SK-N-SH (cell line): ENCODE data around the gene ZNF628. TPM values are rescaled to one million over a fixed set of nuclear protein-coding genes. Genes with fewer than 3 reads are reported as not detected.

Source experiments
- CTCF ChIA-PET: fragments of 300-600, 350-600 bp; formaldehyde crosslinking; extraction: SDS; loops from one replicate; lab custom pipeline; 2021; lab: Yijun Ruan, JAX
- POLR2A ChIA-PET: fragments of 350-600 bp; sonication (Branson Sonifier 250); formaldehyde crosslinking; extraction: SDS; loops from one replicate; lab custom pipeline; 2020; ENCODE audit warnings: antibody characterized with exemption, inconsistent platforms; lab: Yijun Ruan, JAX
- DNase-seq: peaks from one replicate; pipeline ENCODE4 v3.0.0; 2012
- H2AFZ ChIP-seq: fragments of 200-600 bp; sonication (generic); 2 replicates; pipeline ENCODE4 v1.8.1; 2016; ENCODE audit warnings: antibody characterized with exemption, mild to moderate bottlenecking, low read depth
- H3F3A ChIP-seq: fragments of 200-600 bp; sonication (generic); replicated peaks from 2 replicates; pipeline ENCODE3; 2016; ENCODE audit warnings: antibody characterized with exemption, mild to moderate bottlenecking; ENCODE audit not compliant: insufficient read depth
- H3K27ac ChIP-seq, 2 experiments: fragments of 200-500 bp in 1 of 2; fragments of 200-600 bp in 1 of 2; sonication (Bioruptor generic) in 1 of 2; sonication (generic), shearing (Covaris generic) in 1 of 2; 2 replicates each; pipeline versions ENCODE4 v1.5.1 to v1.6.1; 2014 to 2016; ENCODE audit warnings: low read depth in 2 of 2, inconsistent platforms in 1 of 2, low read length in 1 of 2, mild to moderate bottlenecking in 1 of 2, mixed read lengths in 1 of 2
- H3K27me3 ChIP-seq: fragments of 200-600 bp; sonication (generic), shearing (Covaris generic); 2 replicates; pipeline ENCODE4 v1.6.1; 2016; ENCODE audit warnings: mixed run types; ENCODE audit not compliant: insufficient read depth
- H3K36me3 ChIP-seq, 2 experiments: fragments of 200-500 bp in 1 of 2; fragments of 200-600 bp in 1 of 2; sonication (Bioruptor generic) in 1 of 2; sonication (generic) in 1 of 2; replicated peaks in 1 of 2; 2 replicates each; pipeline versions ENCODE3 to v1.5.1; 2014 to 2016; ENCODE audit warnings: low read length in 1 of 2, mild to moderate bottlenecking in 1 of 2; ENCODE audit not compliant: insufficient read depth in 2 of 2, control insufficient read depth in 1 of 2
- H3K4me1 ChIP-seq, 2 experiments: fragments of 200-500 bp in 1 of 2; fragments of 200-600 bp in 1 of 2; sonication (Bioruptor generic) in 1 of 2; sonication (generic), shearing (Covaris generic) in 1 of 2; 2 replicates each; pipeline versions ENCODE4 v1.5.1 to v1.6.1; 2014 to 2016; ENCODE audit warnings: low read depth in 1 of 2, low read length in 1 of 2, mixed run types in 1 of 2; ENCODE audit not compliant: insufficient read depth in 2 of 2, control insufficient read depth in 1 of 2
- H3K4me2 ChIP-seq: fragments of 200-600 bp; sonication (generic), shearing (Covaris generic); 2 replicates; pipeline ENCODE4 v1.6.1; 2017; ENCODE audit warnings: mixed run types
- H3K4me3 ChIP-seq, 2 experiments: fragments of 200-500 bp in 1 of 2; fragments of 200-600 bp in 1 of 2; sonication (Bioruptor generic) in 1 of 2; sonication (generic), shearing (Covaris generic) in 1 of 2; 2 replicates each; pipeline versions ENCODE4 v1.5.1 to v1.8.1; 2014 to 2016; ENCODE audit warnings: low read depth in 2 of 2, inconsistent platforms in 1 of 2, low read length in 1 of 2, mild to moderate bottlenecking in 1 of 2, mixed read lengths in 1 of 2, moderate library complexity in 1 of 2
- H3K79me2 ChIP-seq: fragments of 200-600 bp; sonication (generic); 2 replicates; pipeline ENCODE4 v1.8.1; 2017; ENCODE audit warnings: mild to moderate bottlenecking; ENCODE audit not compliant: insufficient read depth
- H3K9ac ChIP-seq: fragments of 200-600 bp; sonication (generic); 2 replicates; pipeline ENCODE4 v1.6.1; 2017; ENCODE audit warnings: mixed run types
- H3K9me2 ChIP-seq: fragments of 200-600 bp; sonication (generic); 2 replicates; pipeline ENCODE4 v1.6.1; 2017; ENCODE audit warnings: mixed run types
- H3K9me3 ChIP-seq: fragments of 200-600 bp; sonication (generic); 2 replicates; pipeline ENCODE4 v1.6.1; 2017; ENCODE audit warnings: mixed run types, mild to moderate bottlenecking, moderate library complexity
- H4K20me1 ChIP-seq: fragments of 200-600 bp; sonication (generic); 2 replicates; pipeline ENCODE4 v1.6.1; 2017; ENCODE audit warnings: mild to moderate bottlenecking, mixed run types; ENCODE audit not compliant: insufficient read depth
- CHD2 ChIP-seq: fragments of 150-350 bp; IDR thresholded peaks from 2 replicates; pipeline ENCODE4 v1.6.1; 2018; ENCODE audit warnings: low read length; ENCODE audit not compliant: partially characterized antibody
- CTCF ChIP-seq: fragments of 200-600 bp; sonication (generic); IDR thresholded peaks from 2 replicates; pipeline ENCODE4 v1.6.1; 2017; ENCODE audit warnings: antibody characterized with exemption, mild to moderate bottlenecking, moderate library complexity
- ELF1 ChIP-seq: IDR thresholded peaks from 2 replicates; pipeline ENCODE4 v1.4.0; 2012
- EP300 ChIP-seq, 2 experiments: IDR thresholded peaks; 2 replicates each; pipeline versions ENCODE4 v1.4.0 to v1.6.1; 2012; ENCODE audit warnings: borderline replicate concordance in 1 of 2, low read depth in 1 of 2, low read length in 1 of 2
- EZH2phosphoT487 ChIP-seq: fragments of 200-600 bp; sonication (generic); IDR thresholded peaks from 2 replicates; pipeline ENCODE4 v1.6.1; 2017; ENCODE audit warnings: low read depth, mixed run types, mild to moderate bottlenecking, antibody characterized with exemption, moderate library complexity, borderline replicate concordance
- FOXM1 ChIP-seq: IDR thresholded peaks from 2 replicates; pipeline ENCODE4 v1.4.0; 2012; ENCODE audit warnings: low read depth, mild to moderate bottlenecking
- JUND ChIP-seq: IDR thresholded peaks from 2 replicates; pipeline ENCODE4 v1.4.0; 2012
- MAX ChIP-seq: IDR thresholded peaks from 2 replicates; pipeline ENCODE4 v1.4.0; 2012; ENCODE audit warnings: low read depth
- MEF2A ChIP-seq: IDR thresholded peaks from 2 replicates; pipeline ENCODE4 v1.4.0; 2012; ENCODE audit warnings: low read depth, borderline replicate concordance
- NFIC ChIP-seq: IDR thresholded peaks from 2 replicates; pipeline ENCODE4 v1.4.0; 2012; ENCODE audit warnings: borderline replicate concordance
- PBX3 ChIP-seq: IDR thresholded peaks from 2 replicates; pipeline ENCODE4; 2012
- POLR2AphosphoS5 ChIP-seq: IDR thresholded peaks from 2 replicates; pipeline ENCODE4 v1.6.1; 2012; ENCODE audit warnings: low read depth, low read length
- RXRA ChIP-seq: IDR thresholded peaks from 2 replicates; pipeline ENCODE4 v1.4.0; 2012; ENCODE audit warnings: low read depth, mild to moderate bottlenecking, borderline replicate concordance
- SMC3 ChIP-seq: IDR thresholded peaks from 2 replicates; pipeline ENCODE4 v1.6.1; 2012; ENCODE audit warnings: low read depth, low read length, improper control_type of control experiment
- WGBS: methylation state at CpG from one replicate; pipeline ENCODE4 v1.1.6; 2017; ENCODE audit warnings: low lambda C conversion rate; 5-methylcytosine and 5-hydroxymethylcytosine counted together
- polyA plus RNA-seq, 3 experiments: library from polyadenylated mRNA; depleted of rRNA; stranded (reverse); fragments of >200 nt; gene quantifications; 2 replicates each; pipeline ENCODE4 v1.2.3, GENCODE V29; 2012

The ZNF628 gene
- polyA plus RNA-seq, 1 of the 3 experiments (the other 2 are of a cell fraction): 1.6 TPM

GRCh38 chr19:55493052-55493644 is 16.7 kb downstream of the ZNF628 start (continued):
- TF ChIP-seq PBX3: no peak
- no peak for TF ChIP-seq MEF2A
- no peak for TF ChIP-seq JUND

- Histone ChIP-seq H4K20me1 (no peaks in the 10 kb centered on the region), H3K9me2 (no peaks in the 10 kb centered on the region), H3K9me3 (no peaks in the 10 kb centered on the region), H3F3A (peaks cover 10% of the 10 kb centered on the region), H3K9ac (no peak overlapping the region), H3K27me3 (no peaks in the 10 kb centered on the region), H3K79me2 (no peaks in the 10 kb centered on the region), H3K36me3 (no peaks in the 10 kb centered on the region), H3K27ac (peak overlapping the region in 1 of 2 experiments; percentile 25; a peak in 1 of 4 replicates), H2AFZ (no peak overlapping the region), H3K4me2 (no peak overlapping the region; the same call in 1 of the 2 replicates), H3K4me1 (peaks cover 0 to 34% of the 10 kb centered on the region in 2 experiments; a peak in 1 of 4 replicates), H3K4me3 (no peak overlapping the region)
- DNase-seq: no peak
- ChIA-PET POLR2A (interaction anchor here (0.7 kb wide), 1 partner anchor 17 kb away, joined by 3 read pairs; no protein-coding TSS in a partner anchor), CTCF (interaction anchor here (0.5 to 15.1 kb wide), 4 partner anchors 11 to 139 kb away, joined by 3 to 162 read pairs (median 18); partner anchors contain the start of gene ZNF865)
- 81% methylated on average over 17 of the region's 38 CpGs for whole genome bisulfite sequencing
- TF ChIP-seq FOXM1 (no peak), NFIC (no peak), CTCF (no peak), POLR2AphosphoS5 (no peak), RXRA (no peak), ELF1 (no peak), CHD2 (no peak), MAX (no peak), MEF2A (no peak), EP300 (IDR thresholded peaks at IDR 0.05; ENCODE audit: borderline replicate concordance in 1 of 2, low read depth in 1 of 2, low read length in 1 of 2) (no peak), SMC3 (no peak), EZH2phosphoT487 (no peak)
These were observed 17.3 kb downstream of the ZNF628 start for GRCh38 chr19:55493645-55494171.
